Measurements from ENCODE around the gene DNAJB7. TPM values are rescaled to one million over a fixed set of nuclear protein-coding genes. Genes with fewer than 3 reads are reported as not detected.
"Not testable (repeated sequence)": the region's sequence is repeated elsewhere in the genome, so short reads cannot be mapped to it uniquely, and the experiment has no call there.

The DNAJB7 gene
- total RNA-seq, 1 donor from 2014 or later: not detected

- DNase-seq (no peak), ATAC-seq (ENCODE audit: poor library complexity) (no peak)
- intact Hi-C loops (cut with DNase I): no loop called here
Measured at GRCh38 chr22:40853961-40854360, 8.0 kb downstream of the DNAJB7 start.

- DNase-seq: no peak
- no peak for ATAC-seq (ENCODE audit: poor library complexity)
- intact Hi-C loops (cut with DNase I): no loop called here
Measured at GRCh38 chr22:40853333-40853732, 8.6 kb downstream of the DNAJB7 start.

GRCh38 chr22:40845816-40846215 is 16.1 kb downstream of the DNAJB7 start:
- ATAC-seq (ENCODE audit: poor library complexity); intact Hi-C loops (cut with DNase I); DNase-seq: not testable (repeated sequence)

GRCh38 chr22:40844951-40845350 is 17.0 kb downstream of the DNAJB7 start:
- ATAC-seq (ENCODE audit: poor library complexity) (no peak), DNase-seq (no peak)
- intact Hi-C loops (cut with DNase I): no loop called here

- ATAC-seq (ENCODE audit: poor library complexity) (no peak), DNase-seq (no peak)
- intact Hi-C loops (cut with DNase I): loop anchor here (10.0 kb wide), 1 partner anchor 326 kb away; no protein-coding TSS in a partner anchor
Measured at GRCh38 chr22:40838486-40838885, 23.4 kb downstream of the DNAJB7 start.

- intact Hi-C loops (cut with DNase I): loop anchor here (10.0 kb wide), 1 partner anchor 330 kb away; no protein-coding TSS in a partner anchor
- ATAC-seq (ENCODE audit: poor library complexity): no peak
- DNase-seq: no peak
Measured at GRCh38 chr22:40834619-40835018, 27.3 kb downstream of the DNAJB7 start.

GRCh38 chr22:40829131-40829530 is 32.8 kb downstream of the DNAJB7 start:
- no peak for ATAC-seq (ENCODE audit: poor library complexity)
- intact Hi-C loops (cut with DNase I): no loop called here
- DNase-seq: no peak

- no peak for ATAC-seq (ENCODE audit: poor library complexity)
- DNase-seq: no peak
- intact Hi-C loops (cut with DNase I): no loop called here
Measured at GRCh38 chr22:40826984-40827741, 34.8 kb downstream of the DNAJB7 start.

- ATAC-seq (ENCODE audit: poor library complexity); intact Hi-C loops (cut with DNase I); DNase-seq: not testable (repeated sequence)
Measured at GRCh38 chr22:40826292-40826691, 35.6 kb downstream of the DNAJB7 start.

- ATAC-seq (ENCODE audit: poor library complexity) (no peak), DNase-seq (no peak)
- intact Hi-C loops (cut with DNase I): no loop called here
Measured at GRCh38 chr22:40823426-40823825, 38.5 kb downstream of the DNAJB7 start.

- DNase-seq (no peak), ATAC-seq (ENCODE audit: poor library complexity) (no peak)
- intact Hi-C loops (cut with DNase I): no loop called here
Measured at GRCh38 chr22:40819599-40820140, 42.2 kb downstream of the DNAJB7 start.

- peak; percentile 98 for ATAC-seq (ENCODE audit: poor library complexity)
- intact Hi-C loops (cut with DNase I): no loop called here
- peak; percentile 92 for DNase-seq
Measured at GRCh38 chr22:40818747-40819598, 42.9 kb downstream of the DNAJB7 start, which contains the start of gene SLC25A17. TSS of gene SLC25A17 (minus strand) at chr22:40819346. CDS start at chr22:40819248, 98 bp downstream.

- DNase-seq: no peak
- intact Hi-C loops (cut with DNase I): no loop called here
- ATAC-seq (ENCODE audit: poor library complexity): no peak
Measured at GRCh38 chr22:40818192-40818746, 43.6 kb downstream of the DNAJB7 start.

- intact Hi-C loops (cut with DNase I): no loop called here
- ATAC-seq (ENCODE audit: poor library complexity) (no peak), DNase-seq (no peak)
Measured at GRCh38 chr22:40817737-40818136, 44.2 kb downstream of the DNAJB7 start.

GRCh38 chr22:40813912-40814315 is 48.0 kb downstream of the DNAJB7 start:
- ATAC-seq (ENCODE audit: poor library complexity): no peak
- intact Hi-C loops (cut with DNase I): no loop called here

More at GRCh38 chr22:40813912-40814315, 48.0 kb downstream of the DNAJB7 start:
- no peak for DNase-seq

All from Right ventricle myocardium superior (tissue), 1 donor.